ENCODE results near the gene ANKRD33B. TPM values are rescaled to one million over a fixed set of nuclear protein-coding genes. Genes with fewer than 3 reads are reported as not detected.
"Not testable (repeated sequence)": the region's sequence is repeated elsewhere in the genome, so short reads cannot be mapped to it uniquely, and the experiment has no call there.

Gene ANKRD33B
- total RNA-seq, 4 donors from 2014 or later = 21.3 to 34.9 (median 30.5) TPM

GRCh38 chr5:10627160-10627701 is 63.4 kb downstream of the ANKRD33B start:
- H3K4me3 ChIP-seq = peak overlapping the region in 3 of 4 donors; percentile 13 to 43 (median 26)
- H3K27ac ChIP-seq = peak overlapping the region; percentile 79 to 94 (median 82)
- no peak for DNase-seq (ENCODE audit: low spot score in 2 of 2)
- no peak for TF ChIP-seq POLR2A (IDR thresholded peaks at IDR 0.05)
- TF ChIP-seq CTCF (IDR thresholded peaks at IDR 0.05) = no peak
- no peak for TF ChIP-seq EP300 (IDR thresholded peaks at IDR 0.05)
- H3K4me1 ChIP-seq = peaks cover 0 to 50% (median 12%) of the 10 kb centered on the region in 4 donors
- 9 to 12% methylated on average over 12 of the region's 12 CpGs for WGBS, 2 donors
- H3K36me3 ChIP-seq = no peaks in the 10 kb centered on the region
- H3K9me3 ChIP-seq = no peaks in the 10 kb centered on the region
- H3K27me3 ChIP-seq = no peaks in the 10 kb centered on the region

DNA sequence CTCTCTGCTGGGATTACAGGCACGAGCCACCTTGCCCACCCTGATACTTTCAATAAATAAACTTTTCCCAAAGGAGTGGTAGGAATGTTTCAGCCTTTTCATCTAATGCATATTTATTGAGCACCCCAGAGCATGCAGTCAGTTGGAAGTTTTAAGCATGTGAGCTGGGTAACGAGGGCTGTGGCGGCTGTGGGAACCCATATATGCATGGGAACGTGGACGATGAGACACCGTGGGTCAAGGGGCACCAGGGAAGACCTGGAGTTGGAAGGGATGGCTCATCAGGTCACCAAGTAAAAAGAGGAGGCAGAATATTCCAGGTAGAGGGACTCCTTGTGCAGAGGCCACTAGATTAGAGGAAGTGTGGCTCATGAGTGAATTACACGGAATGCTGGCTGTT is 64.7 kb downstream of the ANKRD33B start:
- peak overlapping the region; percentile 25 to 94 (median 82) for H3K27ac ChIP-seq
- WGBS, 2 donors = 83 to 91% methylated on average over 7 of the region's 7 CpGs

GRCh38 chr5:10629682-10630081 is 65.8 kb downstream of the ANKRD33B start:
- Histone ChIP-seq H3K36me3 (no peaks in the 10 kb centered on the region), H3K4me1 (peaks cover 0 to 52% (median 19%) of the 10 kb centered on the region in 4 donors), H3K27ac (no peak overlapping the region), H3K9me3 (no peaks in the 10 kb centered on the region), H3K4me3 (no peak overlapping the region), H3K27me3 (no peaks in the 10 kb centered on the region)
- WGBS, 2 donors = 75 to 87% methylated on average over 5 of the region's 5 CpGs
- TF ChIP-seq CTCF (IDR thresholded peaks at IDR 0.05) = no peak
- no peak for TF ChIP-seq POLR2A (IDR thresholded peaks at IDR 0.05)
- no peak for TF ChIP-seq EP300 (IDR thresholded peaks at IDR 0.05)
- DNase-seq (ENCODE audit: low spot score in 2 of 2) = no peak

More for the DNA sequence above, 64.7 kb downstream of the ANKRD33B start:
- H3K9me3 ChIP-seq = no peaks in the 10 kb centered on the region
- no peaks in the 10 kb centered on the region for H3K27me3 ChIP-seq
- no peak for TF ChIP-seq EP300 (IDR thresholded peaks at IDR 0.05)
- no peak for TF ChIP-seq POLR2A (IDR thresholded peaks at IDR 0.05)
- no peak for TF ChIP-seq CTCF (IDR thresholded peaks at IDR 0.05)
- H3K36me3 ChIP-seq = no peaks in the 10 kb centered on the region
- H3K4me3 ChIP-seq = no peak overlapping the region
- DNase-seq (ENCODE audit: low spot score in 2 of 2) = no peak
- peaks cover 0 to 54% (median 16%) of the 10 kb centered on the region in 4 donors for H3K4me1 ChIP-seq

DNA sequence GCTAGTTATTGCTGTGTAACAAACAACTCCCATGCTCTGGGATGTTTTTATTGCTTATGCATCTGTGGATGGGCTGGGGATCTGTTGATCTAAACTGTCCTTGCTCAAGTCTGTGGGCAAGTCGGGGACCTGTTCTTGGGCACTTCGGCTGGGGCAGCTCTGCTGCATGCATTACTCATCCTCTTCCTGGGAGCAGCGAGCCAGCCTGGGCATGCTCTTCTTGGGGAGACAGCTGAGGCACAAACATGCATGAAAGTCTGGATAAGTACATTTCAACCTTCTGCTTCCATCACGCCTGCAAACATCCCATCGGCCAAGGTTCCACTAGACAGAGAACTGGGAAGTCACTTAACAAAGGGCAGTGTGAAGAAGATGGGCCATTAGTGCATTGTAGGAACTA is 66.3 kb downstream of the ANKRD33B start:
- H3K4me1 ChIP-seq = peaks cover 0 to 56% (median 22%) of the 10 kb centered on the region in 4 donors
- 92 to 97% methylated on average over 5 of the region's 5 CpGs for WGBS, 2 donors
- TF ChIP-seq POLR2A (IDR thresholded peaks at IDR 0.05) (no peak), EP300 (IDR thresholded peaks at IDR 0.05) (no peak), CTCF (IDR thresholded peaks at IDR 0.05) (no peak)
- H3K9me3 ChIP-seq = no peaks in the 10 kb centered on the region
- H3K4me3 ChIP-seq = no peak overlapping the region
- no peak overlapping the region for H3K27ac ChIP-seq
- H3K27me3 ChIP-seq = no peaks in the 10 kb centered on the region
- no peak for DNase-seq (ENCODE audit: low spot score in 2 of 2)
- no peaks in the 10 kb centered on the region for H3K36me3 ChIP-seq

DNA sequence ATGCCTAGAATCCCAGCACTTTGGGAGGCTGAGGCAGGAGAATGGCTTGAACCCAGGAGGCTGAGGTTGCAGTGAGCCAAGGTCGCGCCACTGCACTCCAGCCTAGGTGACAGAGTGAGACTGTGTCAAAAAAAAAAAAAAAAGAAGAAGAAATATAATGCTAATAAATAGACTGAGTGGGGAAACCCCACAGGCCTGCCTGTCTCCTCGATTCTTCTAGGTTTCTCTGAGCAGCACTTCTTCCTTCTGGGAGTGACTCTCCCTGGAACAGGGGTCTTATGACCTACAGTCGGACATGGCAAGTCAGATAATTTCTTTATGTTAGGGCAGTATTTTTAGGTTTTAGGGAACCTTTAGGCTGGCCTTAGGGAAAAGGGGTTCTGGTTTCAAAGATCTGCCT is 66.9 kb downstream of the ANKRD33B start:
- H3K4me1 ChIP-seq = peaks cover 0 to 59% (median 23%) of the 10 kb centered on the region in 4 donors
- 66 to 76% methylated on average over 4 of the region's 4 CpGs for WGBS, 2 donors
- H3K9me3 ChIP-seq; H3K27ac ChIP-seq; H3K4me3 ChIP-seq; DNase-seq (ENCODE audit: low spot score in 2 of 2); H3K27me3 ChIP-seq; H3K36me3 ChIP-seq: not testable (repeated sequence)

All from tibial nerve (tissue), 4 donors.